Stimulated activated CD8-positive, alpha-beta memory T cell treated with anti-CD3 and anti-CD28 coated beads, Interleukin-2, amount 100 ng/mL, for 1 hour (primary cell): ENCODE measurements around the gene MTARC2.
A peak's percentile ranks its signal among the peaks of the same experiment; 100 is the strongest.

ENCODE experiments used
- DNase-seq, 2 donors: peaks; one replicate each; pipeline ENCODE4 v3.0.0-alpha.2; 2020; ENCODE audit warnings: low read depth in 2 of 2

The MTARC2 gene

DNA sequence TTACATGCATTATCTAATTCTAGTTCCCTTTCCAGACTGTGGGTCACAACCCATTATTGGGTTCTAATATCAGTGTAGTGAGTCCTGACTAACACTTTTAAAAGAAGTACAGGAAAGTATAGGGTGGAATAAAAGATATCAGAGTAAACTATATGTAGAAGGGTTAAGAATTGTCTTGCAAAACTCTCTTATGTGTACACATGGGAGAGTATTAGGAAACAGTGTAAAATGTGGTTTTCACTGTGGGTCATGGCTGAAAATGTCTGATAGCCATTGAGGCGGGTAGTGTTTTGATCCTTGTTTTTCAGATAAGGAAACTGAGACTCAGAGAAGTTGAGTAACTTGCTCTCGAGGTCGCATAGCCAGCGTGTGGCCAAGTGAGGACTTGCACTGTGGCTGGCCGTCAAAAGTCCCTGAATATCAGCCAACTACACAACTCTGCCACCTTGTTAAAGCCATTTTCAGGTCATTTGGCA, 20.0 kb downstream of the MTARC2 start:
- DNase-seq, result no peak

DNA sequence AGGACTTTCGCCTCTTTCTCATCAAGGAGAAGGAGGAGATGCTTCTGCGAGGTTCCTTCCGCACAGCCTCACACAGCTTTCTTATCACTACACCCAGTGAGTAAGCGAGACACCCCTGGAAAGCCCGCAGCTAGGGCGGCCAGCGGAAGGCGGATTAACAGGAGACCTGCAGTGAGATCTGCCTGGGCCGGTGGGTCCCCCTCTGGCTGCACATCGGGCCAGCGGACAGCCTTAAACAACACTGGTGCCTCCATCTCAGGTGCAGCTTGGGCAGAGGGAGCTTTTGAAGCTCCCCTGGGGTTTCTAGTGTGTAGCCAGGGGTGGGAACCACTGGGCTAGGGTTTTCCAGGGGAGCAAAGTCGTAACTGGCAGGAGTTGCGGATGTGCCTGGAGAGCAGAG, 21.1 kb downstream of the MTARC2 start:
- DNase-seq, result no peak

DNA sequence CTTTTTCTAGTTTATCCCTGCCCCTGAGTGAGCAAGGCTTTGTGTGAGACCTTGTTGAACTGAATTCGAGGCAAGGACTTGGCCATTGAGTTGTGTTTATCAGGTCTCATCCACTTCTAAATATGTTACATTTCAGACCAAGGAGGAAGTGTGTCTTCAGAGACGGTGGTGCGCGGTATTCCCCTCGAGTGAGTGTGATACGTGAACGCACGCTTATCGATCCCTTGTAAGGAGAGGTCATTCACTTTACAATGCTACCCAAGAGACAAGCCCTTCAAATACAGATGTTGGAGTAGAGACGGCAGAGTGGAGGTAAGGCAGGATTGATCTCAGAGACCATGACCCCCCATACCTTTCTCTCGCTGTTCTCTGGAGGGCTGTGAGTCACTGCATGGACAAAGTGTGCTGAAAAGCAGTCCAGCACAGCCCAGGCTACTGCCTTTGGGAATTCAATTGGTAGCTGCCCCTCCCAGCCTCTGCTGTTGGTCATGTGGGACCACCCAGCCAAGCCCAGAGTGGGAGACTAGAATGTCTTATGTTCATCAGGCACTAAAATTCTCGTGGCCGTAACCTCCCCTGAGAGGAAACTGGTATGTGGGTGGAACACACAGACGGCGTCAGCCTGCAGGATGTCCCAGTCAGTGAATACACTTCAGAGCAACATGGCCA, 22.3 kb downstream of the MTARC2 start:
- DNase-seq, result no peak

DNA sequence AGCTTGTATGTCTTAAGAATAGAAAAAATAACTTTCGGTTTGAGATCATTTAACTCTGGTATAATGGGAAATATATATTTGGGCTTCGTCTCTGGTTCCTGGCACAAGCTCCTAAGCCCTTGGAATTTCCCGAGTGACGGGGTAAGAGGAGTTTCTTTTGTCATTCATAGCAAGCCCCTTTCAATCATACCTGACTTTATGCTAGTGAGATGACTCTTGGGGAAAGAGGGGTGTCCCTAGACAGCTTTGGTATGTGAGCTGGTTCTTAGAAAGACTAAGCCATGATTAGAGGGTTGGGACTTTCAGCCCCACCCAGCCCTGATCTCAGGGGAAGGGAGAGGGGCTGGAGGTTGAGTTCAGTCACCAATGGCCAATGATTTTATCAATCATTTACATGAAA, 24.7 kb downstream of the MTARC2 start:
- no peak for DNase-seq

DNA sequence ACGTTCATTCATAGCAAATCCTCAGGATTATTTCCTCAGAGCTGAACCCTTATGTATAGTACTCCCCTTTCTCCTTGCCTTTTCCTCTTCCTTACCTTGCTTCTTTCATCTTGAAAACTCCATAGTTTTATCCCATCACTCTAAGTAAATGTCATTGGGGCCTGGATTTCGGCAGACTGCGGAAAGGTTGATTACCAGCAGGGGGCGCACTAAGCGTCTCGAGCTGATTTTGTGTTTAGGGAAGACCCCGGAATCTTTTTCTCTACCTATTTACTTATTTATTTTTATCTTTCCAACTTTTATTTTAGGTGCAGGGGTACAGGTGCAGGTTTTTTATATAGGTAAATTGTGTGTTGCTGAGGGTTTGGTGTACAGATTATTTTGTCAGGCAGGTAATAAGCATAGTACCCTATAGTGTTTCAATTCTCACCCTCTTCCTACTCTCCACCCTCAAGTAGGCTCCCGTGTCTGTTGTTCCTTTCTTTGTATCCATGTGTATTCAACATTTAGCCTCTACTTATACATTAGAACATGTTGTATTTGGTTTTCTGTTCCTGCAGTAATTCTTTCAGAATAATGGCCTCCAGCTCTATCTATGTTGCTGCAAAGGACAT, 27.2 kb downstream of the MTARC2 start:
- no peak for DNase-seq

DNA sequence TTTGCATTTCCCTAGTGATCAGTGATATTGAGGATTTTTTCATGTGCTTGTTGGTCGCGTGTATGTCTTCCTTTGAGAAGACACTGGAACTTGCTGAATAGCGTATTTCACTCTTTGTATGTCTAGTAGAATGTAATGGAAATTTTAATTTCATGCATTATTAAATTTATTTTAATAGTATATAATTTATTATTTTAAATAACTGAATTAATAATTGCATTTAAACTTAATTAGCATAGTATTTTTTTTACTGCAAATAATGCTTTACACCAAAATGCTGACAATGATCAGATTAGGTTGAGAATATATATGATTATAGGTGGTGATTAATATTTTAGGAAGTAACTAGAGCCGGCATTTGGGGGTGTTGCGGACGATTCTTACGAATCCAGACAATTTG, 28.1 kb downstream of the MTARC2 start:
- no peak for DNase-seq

DNA sequence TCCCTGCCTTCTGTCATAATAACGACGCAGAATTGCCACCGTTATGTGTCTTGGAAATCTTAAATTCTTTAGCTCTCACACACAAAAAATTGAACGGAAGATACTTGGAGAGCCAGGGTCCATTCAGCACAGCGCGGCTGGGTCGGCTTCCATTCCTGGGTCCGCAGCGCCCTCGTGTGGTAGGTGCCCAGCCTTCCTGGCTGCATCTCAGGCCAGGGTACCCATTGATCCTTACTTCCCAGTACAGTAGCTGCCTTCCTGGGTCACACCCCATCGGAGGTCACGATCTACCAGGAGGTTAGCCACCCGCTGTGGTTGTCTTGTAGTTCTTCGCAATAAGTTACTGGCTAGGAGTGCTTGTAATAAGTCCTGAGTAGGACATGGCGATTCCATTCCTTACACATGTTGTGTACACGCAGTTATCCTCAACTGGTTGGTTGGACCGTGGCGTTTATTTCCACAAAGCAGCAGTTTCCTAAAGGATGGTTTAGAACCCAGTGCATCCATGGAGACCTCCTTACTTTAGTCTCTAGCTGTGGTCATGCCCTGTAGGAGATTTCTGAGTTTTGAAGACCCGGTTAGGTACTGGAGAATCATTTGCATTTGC, 28.7 kb downstream of the MTARC2 start:
- DNase-seq, result peak in 1 of 2 donors; percentile 37

DNA sequence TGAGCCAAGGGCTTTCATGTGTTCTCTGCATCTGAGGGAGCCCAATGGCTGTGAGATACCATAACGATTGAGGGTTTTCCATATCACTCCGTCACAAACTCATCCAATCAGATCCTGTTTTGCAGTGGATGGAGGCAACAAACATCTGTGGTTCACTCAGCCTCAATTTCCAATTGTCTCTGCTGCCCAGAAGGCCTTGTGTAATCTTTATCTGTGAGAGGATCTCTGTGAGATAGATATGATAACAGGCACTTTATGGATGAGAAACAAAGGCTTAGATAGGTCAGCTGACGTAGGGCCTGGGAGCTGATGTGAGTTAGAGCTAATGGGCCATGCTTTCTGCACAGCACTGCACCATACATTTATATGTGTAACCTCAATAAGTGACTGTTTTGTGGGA, 35.3 kb downstream of the MTARC2 start:
- no peak for DNase-seq

DNA sequence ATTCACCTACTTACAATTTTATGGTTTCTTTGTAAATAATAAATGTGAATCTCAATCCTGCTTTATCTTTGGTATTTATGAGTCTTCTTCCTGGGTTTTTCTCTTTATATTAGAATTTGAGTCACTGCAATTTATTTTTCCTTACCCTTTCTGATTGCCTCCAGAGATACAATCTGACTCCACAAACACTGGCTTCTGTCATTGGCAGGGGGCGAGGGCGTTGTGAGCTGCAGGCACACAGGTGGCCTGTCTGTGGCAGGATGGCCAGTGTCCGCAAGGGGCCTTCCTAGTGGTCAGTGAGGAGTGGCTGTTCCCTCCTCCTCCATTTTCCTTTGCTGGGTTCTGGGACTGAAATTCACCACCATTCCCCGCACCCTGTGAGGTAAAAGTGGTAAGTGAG, 36.6 kb downstream of the MTARC2 start:
- DNase-seq, result no peak

DNA sequence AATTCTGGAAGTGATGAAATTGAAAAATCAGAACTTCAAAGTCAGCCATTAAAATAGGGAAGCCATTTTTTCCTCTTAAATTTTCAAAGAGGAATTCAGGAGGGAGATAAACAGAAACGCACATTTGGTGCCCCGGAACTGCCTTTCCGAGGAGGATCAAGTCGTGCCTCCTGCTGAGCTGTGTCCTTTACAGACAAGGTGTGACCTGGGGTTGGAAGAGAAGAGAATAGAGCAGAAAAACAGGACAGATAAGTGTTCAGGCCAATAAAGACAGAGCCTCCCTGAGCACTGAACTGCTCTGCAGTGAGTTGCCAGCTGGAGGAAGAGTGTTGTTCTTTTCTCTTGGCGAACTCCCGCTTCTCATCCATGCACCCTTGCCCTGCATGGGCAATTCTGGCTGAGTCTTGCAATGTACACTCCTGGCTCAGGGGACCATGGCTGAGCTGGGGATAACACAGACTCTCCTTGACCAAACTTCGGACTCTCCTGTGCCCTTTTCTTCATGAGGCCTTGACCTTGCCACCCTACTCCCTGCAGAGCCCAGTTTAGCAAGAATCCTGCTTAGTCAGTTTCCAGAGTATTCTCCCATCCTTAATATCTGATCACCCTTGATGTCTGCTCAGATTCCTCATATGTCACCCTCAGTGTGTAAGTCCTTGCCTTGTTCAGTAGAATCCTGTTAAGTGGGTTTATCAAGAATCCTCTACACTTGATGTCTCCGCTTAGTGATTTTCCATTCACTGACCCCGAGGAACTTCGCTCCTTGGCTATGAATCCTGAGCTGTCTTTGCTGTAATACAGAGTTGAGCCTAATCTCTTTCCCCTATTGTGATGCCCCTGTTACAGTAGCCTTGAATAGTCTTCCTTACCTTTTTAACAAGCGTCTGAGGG, 37.3 kb downstream of the MTARC2 start:
- DNase-seq, result no peak

DNA sequence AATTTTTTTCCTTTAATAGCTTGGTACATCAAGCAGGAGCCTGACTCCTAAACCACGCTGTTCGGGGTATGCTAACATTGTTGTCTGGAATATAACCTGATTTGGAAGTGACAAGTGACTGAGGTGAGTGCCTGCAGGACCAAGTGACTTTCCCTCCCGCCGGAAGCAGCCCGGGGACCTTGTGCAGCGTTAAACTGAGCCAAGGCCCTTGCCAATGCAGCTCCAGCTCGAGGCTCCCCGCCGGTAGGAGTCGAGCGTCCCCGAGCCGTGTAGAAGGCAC, 37.9 kb downstream of the MTARC2 start:
- DNase-seq, result no peak

DNA sequence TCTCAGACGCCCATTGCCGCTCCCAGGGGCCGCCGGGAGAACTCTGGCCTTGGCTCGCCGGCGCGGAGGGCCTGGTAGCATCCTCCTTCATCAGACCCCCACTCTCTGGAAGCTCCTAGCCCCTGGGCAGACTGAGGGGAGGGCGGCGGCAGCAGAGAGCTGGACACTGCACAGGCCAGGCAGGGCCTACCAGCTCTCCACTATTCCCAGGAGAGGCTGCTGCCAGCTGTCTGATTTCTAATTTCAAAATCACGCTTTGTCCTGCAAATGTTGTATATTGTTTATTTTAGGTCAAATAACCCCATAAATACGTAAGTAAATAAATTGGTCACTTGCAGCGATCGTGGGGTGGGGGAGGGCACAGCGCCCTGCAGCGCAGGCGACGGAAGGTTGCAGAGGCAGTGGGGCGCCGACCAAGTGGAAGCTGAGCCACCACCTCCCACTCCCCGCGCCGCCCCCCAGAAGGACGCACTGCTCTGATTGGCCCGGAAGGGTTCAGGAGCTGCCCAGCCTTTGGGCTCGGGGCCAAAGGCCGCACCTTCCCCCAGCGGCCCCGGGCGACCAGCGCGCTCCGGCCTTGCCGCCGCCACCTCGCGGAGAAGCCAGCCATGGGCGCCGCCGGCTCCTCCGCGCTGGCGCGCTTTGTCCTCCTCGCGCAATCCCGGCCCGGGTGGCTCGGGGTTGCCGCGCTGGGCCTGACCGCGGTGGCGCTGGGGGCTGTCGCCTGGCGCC, 38.4 kb downstream of the MTARC2 start, which contains the start of gene MTARC1:
Gene MTARC1, plus strand, starts transcription at position 577 of the 732 bp plus-strand sequence. Its CDS starts 32 bp downstream, at position 609.
- no peak for DNase-seq

DNA sequence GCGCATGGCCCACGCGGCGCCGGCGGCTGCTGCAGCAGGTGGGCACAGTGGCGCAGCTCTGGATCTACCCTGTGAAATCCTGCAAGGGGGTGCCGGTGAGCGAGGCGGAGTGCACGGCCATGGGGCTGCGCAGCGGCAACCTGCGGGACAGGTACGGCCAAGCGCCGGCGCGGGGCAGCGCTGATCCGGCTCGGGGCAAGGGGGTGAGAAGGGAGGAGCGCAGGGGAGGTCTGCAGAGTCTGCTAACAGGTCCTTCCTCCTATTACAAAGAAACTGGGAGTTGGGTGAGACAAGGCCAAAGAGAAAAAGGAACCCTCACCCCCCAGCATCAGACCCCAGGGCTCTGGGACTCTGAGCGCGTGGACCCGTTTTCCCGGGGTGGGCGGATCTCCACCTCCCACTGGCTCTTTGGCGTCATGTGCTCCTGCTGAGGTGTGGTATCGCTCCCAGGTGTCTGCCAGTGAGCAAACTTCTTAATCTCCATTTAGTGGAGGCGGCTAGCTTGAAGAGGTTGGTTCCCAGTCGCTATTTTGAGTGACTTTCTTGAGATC, 39.0 kb downstream of the MTARC2 start:
- DNase-seq, result no peak

DNA sequence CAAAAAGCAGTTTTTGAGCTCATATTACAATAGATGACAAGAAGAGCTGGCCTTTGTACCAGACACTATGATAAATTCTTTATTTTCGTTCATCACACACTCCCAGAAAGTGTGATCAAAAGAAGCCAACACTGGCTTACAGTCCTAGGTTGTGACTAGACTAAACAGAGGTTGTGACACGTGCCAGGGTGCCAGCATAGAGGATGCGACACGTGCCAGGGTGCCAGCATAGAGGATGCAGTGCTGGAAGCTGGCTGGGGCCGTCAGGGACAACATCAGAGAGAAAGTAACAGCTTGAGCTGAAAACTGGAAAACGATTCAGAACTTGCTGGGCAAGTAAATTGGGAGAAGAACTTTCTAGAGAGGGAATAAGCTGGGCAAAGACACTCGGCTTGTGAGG, 40.8 kb downstream of the MTARC2 start:
- no peak for DNase-seq

DNA sequence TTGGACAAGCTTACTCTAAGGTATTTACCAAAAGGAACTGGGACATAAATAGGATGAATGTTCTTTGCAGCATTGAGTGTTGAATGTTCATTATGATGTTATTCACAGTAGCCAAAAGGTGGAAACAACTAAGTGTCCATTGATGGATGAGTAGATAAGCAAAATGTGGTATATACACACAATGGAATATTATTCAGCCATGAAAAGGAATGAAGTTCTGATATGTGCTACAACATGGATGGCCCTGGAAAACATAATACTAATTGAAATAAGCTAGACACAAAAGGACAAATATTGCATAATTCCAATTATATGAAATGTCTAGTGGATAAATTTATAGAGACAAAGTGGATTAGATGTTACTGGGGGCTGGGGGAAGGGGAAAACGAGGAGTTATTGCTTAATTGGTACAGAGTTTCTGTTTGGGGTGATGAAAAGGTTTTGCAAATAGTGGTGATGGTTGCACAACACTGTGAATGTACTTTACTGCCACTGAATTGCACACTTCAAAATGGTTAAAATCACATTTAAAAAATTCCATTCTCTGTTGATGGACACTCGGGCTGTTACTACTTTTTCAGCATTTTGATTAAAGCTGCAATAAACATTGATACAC, 41.5 kb downstream of the MTARC2 start:
- no peak for DNase-seq

DNA sequence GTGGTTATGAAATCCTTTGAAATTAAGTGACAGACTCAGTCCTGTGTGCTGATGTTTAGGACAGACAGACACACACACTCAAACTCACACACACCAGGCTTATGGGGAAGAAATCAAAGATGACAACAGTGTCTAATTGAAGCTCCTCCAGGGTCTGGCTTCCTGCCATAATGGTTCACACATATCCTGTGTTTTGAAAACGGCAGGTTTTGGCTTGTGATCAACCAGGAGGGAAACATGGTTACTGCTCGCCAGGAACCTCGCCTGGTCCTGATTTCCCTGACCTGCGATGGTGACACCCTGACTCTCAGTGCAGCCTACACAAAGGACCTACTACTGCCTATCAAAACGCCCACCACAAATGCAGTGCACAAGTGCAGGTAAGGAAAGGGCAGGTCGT, 43.2 kb downstream of the MTARC2 start:
- DNase-seq, result no peak

DNA sequence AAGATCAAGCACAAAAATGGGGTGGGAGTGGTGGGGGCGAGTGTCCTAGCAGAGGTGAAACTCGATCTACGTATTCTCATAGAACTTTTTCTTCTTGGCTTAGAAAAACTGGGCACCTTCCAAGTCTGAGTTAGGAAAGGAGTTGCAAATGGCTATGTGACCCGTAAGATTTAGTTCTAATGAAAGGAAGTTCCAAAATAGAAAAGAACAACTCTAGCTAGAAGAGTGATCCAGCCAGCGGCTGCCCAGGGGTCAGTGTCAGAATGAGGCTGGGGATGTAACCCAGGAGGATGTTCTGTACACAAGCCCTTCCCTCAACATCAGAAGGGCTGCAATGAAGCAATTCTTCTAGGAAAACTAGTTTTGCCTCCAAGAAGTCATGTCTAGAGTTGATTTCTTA, 43.8 kb downstream of the MTARC2 start:
- DNase-seq, result no peak

DNA sequence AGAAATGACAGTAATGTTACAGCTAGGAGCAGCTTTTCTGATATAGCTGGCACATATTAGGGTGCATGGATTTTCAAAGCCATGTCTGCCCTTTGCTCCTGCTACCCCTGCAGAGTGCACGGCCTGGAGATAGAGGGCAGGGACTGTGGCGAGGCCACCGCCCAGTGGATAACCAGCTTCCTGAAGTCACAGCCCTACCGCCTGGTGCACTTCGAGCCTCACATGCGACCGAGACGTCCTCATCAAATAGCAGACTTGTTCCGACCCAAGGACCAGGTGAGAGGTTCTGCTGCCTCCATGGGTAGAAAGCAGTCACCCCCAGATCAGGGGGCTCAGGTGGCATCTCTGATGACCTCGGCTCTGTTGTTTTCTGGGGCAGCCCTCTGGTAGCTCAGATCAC, 48.4 kb downstream of the MTARC2 start:
- no peak for DNase-seq

DNA sequence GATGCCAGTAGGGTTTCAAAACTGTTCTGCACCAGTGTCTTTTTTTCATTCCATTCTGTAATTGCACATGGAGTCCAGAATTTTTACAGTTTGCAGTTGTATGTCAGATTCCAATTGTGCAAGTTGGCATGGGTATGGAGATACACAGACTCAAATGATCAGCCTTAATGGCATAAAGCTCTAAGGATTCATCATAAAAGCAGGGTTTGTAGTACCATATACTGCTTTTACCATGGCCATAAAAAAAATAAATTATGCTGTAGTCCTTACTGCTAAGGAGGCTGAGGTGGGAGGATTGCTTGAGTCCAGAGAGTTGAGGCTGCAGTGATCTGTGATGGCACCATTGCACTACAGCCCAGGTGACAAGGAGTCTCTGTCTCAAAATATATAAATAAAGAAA, 48.9 kb downstream of the MTARC2 start:
- no peak for DNase-seq

DNA sequence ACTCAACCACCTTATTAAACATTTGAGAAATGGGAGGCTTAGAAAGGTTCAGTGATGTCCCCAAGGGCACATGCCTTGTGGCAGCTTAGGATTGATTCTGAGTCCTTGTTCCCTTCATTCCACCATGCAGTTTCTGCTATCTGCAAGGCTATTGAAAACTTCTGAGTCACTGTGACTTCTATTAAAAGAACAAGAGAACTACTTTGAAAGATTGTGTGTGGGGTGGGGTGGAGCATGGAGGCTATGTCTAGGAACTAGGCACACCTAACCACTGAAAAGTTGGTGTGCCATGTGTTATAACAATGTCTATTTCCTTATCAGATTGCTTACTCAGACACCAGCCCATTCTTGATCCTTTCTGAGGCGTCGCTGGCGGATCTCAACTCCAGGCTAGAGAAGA, 49.4 kb downstream of the MTARC2 start:
- no peak for DNase-seq

DNA sequence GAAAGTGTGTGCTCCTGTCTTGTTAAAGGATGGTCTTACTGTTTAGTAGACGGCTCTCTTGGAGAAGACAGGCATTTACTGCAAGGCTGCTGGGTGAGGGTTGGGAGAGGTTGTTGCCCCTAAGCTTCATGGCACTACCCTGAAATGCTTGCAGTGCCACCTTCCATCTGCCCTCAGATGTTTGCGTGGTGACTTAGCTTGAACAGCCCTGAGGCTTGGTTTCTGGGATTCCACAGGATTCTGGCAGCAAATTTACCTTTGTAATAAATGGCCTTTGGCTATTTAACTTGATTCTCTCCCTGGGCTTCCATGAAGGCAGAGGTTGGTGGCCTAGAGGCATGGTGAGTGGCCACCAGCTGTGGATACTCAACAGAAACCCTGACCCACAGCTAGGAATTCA, 50.2 kb downstream of the MTARC2 start:
- no peak for DNase-seq
